LNCAP (cell line): Measurements from ENCODE around the gene BRCC3.

Source experiments
- TF ChIP-seq, protein P1 (sequence below): fragments of 450-650 bp; IDR thresholded peaks from 2 replicates; pipeline ENCODE4 v1.5.1; 2017; ENCODE audit warnings: mild to moderate bottlenecking

The BRCC3 gene

DNA sequence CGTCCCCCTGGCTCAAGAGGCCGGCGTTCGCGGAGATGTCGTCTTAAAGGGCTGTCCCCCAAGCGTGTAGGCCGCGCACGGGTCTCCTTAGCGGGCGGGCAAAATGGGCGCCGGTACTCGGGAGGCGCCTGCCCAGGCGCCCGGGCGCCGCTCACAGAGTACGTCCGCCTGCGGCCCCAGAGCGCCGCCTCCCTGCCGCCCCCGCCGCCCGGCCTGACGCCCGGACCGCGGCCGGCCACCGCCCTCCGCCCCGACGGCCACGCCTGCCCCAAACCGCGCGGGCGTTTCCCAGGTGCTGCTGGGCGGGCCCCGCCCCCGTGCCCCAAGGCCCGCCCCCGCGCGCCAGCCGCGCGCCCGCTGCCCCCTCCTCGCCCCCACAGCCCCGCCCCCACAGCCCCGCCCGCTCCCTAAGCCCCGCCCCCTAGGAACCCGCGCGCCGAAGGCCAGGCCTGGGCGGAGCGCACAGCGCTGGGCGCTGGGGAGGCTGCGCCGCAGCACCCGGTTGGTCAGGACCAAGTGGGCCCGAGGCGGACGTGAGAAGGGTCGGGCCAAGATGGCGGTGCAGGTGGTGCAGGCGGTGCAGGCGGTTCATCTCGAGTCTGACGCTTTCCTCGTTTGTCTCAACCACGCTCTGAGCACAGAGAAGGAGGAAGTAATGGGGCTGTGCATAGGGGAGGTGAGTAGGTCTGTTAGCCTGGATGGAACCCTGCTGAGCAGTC lies at the start of gene BRCC3, which contains the start of the genes CMC4 and MTCP1:
Gene BRCC3, plus strand, starts transcription at position 534 of the 719 bp plus-strand sequence. Its CDS starts 20 bp downstream, at position 554.
Gene CMC4, minus strand, starts transcription at position 162 of the 719 bp plus-strand sequence. CDS start 7,113 bp downstream, outside the sequence.
Gene MTCP1, minus strand, starts transcription at position 162 of the 719 bp plus-strand sequence. CDS start 5,126 bp downstream, outside the sequence.
- TF ChIP-seq, protein P1, sequence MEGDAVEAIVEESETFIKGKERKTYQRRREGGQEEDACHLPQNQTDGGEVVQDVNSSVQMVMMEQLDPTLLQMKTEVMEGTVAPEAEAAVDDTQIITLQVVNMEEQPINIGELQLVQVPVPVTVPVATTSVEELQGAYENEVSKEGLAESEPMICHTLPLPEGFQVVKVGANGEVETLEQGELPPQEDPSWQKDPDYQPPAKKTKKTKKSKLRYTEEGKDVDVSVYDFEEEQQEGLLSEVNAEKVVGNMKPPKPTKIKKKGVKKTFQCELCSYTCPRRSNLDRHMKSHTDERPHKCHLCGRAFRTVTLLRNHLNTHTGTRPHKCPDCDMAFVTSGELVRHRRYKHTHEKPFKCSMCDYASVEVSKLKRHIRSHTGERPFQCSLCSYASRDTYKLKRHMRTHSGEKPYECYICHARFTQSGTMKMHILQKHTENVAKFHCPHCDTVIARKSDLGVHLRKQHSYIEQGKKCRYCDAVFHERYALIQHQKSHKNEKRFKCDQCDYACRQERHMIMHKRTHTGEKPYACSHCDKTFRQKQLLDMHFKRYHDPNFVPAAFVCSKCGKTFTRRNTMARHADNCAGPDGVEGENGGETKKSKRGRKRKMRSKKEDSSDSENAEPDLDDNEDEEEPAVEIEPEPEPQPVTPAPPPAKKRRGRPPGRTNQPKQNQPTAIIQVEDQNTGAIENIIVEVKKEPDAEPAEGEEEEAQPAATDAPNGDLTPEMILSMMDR, result no peak

DNA sequence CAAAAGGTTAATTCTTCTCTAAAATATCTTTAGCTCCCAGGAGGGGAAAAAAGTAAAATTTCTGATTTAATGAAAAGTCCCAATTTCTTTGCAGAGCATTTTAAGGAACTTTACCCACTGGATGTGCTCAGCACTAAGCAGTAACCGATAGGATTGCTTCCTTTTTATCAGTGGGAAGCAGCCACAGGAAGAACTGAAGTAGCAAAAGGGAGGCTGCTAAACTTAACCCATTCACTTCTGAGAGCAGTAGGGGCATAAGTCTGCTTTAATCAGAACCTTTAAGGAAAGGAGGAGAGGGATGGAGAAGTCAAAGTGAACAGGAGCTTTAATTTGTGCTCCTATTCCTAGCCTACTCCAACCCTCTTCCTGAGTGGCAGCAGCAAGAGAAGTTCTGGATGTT lies 48.7 kb upstream of the BRCC3 start, which contains the start of gene F8:
Gene F8, minus strand, starts transcription at position 139 of the 400 bp plus-strand sequence. CDS start 171 bp downstream, outside the sequence.
- TF ChIP-seq, protein P1, result no peak

DNA sequence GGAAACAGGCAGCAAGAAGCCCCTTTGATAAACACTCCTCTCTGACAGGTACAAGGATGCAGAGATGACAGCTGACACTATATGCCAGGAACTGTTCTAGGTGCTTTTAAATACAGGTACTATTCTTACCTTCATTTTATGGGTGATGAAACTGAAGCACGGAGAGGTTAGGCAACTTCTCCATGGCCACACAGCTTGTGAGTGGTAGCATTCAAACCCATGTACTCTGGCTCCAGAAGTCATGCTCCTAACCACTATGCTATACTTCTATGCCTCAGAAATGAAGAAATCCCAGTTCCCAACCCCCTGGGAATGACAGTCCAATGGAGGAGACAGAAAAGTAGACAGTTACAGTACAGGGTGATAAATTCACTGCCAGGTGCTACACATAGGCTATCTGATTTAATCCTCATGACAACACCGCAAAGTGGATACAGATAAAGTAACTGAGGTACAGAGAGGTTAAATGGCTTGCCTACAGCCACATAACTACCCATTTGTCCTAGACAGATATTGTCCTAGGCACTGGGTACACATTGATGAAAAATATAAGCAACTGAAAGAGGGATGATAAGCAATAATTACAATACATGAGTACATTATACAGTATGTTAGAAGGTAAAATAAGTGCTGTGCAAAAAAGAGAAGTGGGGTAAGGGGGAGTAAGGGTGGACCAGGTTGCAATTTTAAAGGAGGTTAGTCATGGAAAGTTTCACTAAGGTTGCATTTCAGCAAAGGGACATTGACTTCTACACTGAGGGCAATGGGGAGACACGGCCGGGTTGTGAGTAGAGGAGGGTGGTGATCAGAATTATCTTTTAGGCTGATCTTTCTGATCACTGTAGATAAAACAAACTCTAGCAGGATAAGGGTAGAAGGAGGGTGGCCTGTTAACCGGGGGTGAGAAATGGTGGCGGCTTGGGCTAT lies 47.1 kb upstream of the BRCC3 start:
- TF ChIP-seq, protein P1, result no peak

DNA sequence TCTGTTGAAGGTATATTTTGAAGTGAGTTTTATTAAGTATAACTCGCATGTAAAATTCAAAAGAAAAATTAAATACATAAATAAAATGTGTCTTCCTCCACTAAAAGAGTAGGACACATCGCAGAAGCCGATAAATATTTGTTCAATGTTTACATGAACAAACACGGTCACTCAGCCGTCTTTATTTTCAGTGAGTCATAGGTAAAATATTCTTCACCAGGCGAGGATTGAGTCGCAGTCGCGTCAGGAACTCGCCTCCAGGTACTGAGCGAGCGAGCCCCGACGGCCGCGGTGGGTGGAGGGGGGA lies 44.9 kb upstream of the BRCC3 start:
- TF ChIP-seq, protein P1, result no peak

DNA sequence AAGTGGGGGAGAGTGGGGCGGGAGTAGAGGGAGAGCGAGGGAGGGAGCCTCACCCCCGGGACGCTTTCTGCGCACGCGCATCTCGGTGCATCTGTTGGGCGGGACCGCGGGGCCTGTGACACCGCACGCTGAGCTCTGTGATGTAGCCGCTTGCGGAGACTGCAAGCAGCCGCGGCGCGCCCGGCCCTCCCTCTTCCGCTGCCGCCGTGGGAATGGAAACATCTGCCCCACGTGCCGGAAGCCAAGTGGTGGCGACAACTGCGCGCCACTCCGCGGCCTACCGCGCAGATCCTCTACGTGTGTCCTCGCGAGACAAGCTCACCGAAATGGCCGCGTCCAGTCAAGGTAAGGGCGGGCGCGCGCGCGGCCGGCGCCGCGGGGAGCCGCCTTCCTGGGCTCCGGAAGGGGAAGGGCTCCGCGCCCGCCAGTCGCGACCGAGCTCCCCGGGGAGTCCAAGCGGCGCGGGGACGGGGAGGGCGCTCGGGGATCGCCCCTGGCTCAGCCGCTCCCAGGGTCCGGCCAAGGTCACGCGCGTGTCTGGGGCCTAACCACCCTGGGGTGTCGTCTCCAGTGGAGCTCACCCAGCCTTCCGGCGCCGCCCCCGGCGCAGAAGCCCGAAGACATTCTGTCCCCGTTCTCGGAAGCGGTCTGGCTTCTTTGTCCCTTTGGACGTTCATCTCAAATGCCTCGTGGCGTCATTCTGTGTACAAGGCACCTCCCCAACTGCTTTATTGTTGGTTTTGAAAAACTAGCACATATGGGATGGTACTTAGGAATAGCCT lies 44.4 kb upstream of the BRCC3 start, which contains the start of gene FUNDC2:
Gene FUNDC2, plus strand, starts transcription at position 118 of the 782 bp plus-strand sequence. Its CDS starts 95 bp downstream, at position 213.
- TF ChIP-seq, protein P1, result no peak

DNA sequence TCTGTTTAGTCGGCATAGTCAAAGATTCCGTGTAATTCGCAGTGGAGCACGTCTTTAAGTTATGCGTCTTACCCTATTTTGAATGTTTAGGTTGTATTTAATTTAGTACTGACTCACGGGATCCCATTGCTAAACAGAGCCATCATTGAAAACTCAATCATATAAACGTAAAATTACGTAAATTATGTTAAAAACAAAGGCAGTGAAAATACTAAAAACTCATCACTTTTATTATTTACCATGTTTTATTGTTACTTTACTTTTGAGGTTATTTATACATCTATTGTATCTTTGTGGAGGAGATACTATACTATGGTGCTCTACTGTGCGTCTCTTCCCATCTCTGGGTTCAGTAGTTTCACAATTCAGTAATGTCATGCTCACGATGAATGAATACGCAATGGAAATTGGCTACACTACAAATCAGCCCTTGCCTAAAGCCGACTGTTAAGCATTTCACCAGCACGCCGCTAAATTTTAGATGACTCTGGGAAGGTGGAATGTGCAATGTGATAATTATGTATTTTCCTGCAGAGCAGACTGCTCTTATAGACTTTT lies 43.7 kb upstream of the BRCC3 start:
- TF ChIP-seq, protein P1, result no peak
